Activated effector memory CD4-positive, alpha-beta T cell treated with Interleukin-2 at 50 U/mL for 16 hours (primary cell): ENCODE measurements around the gene TBC1D21.
"Not testable (repeated sequence)": the region's sequence is repeated elsewhere in the genome, so short reads cannot be mapped to it uniquely, and the experiment has no call there.

Experiments used
- DNase-seq: peaks from one replicate; pipeline ENCODE4 v3.0.0-alpha.2; 2020

TBC1D21 gene

DNA sequence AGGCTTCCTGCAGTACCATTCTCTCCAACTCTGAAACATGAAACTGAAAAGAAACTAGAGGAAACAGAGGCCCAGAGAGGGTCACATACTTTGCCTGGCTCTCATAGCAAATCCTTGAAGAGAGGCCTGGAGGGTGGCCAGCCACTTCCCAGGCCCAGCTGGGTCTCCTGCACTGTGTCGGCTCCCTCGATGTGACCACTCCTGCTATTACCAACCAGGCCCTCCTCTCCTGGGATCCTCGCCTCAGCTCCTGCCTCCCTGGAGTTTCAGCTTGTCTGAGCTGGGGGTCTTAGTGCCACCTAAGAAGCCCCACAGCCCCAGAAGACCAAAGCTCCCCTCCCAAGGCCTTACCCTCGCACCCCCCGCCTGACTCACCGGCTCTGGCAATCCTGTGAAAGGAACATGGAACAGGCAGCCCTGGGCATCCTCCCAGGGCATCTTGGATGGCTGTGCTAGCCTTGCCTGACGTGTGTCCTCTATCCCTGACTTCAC lies 57.5 kb downstream of the TBC1D21 start:
- no peak for DNase-seq

GRCh38 chr15:73931441-73931840 lies 58.1 kb downstream of the TBC1D21 start:
- DNase-seq = no peak

- no peak for DNase-seq
Observed at GRCh38 chr15:73932381-73933191, 59.2 kb downstream of the TBC1D21 start.

GRCh38 chr15:73934281-73934680 lies 60.9 kb downstream of the TBC1D21 start:
- no peak for DNase-seq

- no peak for DNase-seq
Observed at GRCh38 chr15:73935547-73935946, 62.2 kb downstream of the TBC1D21 start.

- DNase-seq = no peak
Observed at GRCh38 chr15:73936181-73936580, 62.8 kb downstream of the TBC1D21 start.

DNA sequence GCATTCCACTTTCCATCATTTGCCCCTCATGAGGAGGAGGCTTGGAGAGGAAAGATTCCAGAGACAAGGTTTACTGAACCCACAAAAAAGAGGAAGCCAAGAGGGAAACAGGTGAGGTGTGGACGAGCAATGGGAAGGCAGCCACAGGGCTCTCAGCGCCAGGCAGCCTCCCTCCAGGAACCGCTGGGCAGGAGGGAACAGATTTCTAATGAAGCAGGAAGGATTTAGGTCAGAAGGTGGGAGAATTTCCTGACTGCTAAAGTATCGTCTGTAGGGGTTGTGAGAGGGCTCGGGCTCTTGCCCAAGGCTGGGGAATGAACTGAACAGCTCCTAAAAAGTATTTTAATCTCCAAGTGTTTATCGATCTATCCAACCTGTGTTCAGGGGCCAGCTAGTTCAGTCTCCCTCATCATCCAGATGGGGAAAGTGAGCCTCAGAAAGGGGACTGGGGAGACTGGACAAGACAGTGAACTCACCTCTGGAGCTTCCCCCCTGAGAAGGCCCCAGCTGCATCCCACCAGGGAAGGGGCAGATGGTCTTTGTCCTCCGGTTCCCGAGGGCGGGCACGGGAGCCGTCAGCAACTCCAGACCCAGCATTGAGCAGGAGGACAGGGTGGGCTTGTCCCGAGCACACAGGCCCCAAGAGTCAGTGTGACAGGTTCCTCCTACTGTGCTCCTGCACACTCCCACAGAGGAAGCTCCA lies 63.4 kb downstream of the TBC1D21 start:
- DNase-seq = no peak

DNA sequence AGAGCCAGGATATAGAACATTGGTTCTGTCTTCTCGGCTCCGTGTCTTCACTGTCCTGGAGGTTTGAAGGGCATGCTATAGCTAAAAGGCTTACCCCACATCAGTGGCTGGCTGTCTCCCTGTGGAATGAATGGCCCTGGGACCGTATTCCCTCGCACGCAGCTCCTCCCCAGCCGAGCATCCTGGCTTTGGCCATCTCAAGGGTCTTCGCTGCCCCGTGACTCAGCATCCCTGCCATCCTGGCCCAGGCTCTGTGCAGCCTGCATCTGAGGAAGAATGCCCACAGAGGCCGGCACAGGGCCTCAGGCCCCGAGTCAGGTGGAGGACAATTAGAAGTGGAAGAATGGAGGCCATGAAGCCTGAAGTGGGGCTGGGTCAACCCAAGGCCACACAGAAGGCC lies 63.9 kb downstream of the TBC1D21 start:
- DNase-seq = no peak

DNA sequence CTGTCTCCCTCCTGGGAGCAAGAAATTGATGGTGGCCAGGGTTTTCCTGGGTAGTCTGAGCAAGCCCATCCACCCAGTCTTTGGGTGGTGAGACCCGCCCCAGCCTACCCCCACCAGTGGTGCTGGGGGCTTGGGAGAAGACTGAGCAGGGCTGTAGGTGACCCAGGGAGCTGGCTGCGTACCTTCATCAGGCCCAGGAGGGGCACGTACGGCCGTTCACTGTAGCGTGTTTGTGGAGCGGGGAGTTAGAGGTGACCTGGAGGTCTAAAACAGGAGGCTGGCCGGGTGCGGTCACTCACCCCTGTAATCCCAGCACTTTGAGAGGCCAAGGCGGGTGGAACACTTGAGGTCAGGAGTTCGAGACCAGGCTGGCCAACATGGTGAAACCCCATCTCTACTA lies 64.4 kb downstream of the TBC1D21 start:
- no peak for DNase-seq

- DNase-seq = not testable (repeated sequence)
Observed at GRCh38 chr15:73938516-73938915, 65.2 kb downstream of the TBC1D21 start.
